ENCODE measurements around the gene ADAM19. TPM values are rescaled to one million over a fixed set of nuclear protein-coding genes. Genes with fewer than 3 reads are reported as not detected.

ADAM19 gene
- total RNA-seq, 1 donor from 2014 or later, result 23.0 TPM

Other genes with a start within 250 kb of the ADAM19 start
- gene NIPAL4, start 115.6 kb downstream of the ADAM19 start, total RNA-seq, result 0.36 TPM
- gene SOX30, start 76.7 kb upstream of the ADAM19 start, total RNA-seq, result 0.13 TPM
- not detected for gene C5orf52, start 95.8 kb upstream of the ADAM19 start, total RNA-seq
- gene THG1L, start 155.6 kb upstream of the ADAM19 start, total RNA-seq, result 5.8 TPM
- 3.4 TPM for gene LSM11, start 167.9 kb upstream of the ADAM19 start, total RNA-seq